Measurements from ENCODE around the gene CCL21.

CCL21 gene

DNA sequence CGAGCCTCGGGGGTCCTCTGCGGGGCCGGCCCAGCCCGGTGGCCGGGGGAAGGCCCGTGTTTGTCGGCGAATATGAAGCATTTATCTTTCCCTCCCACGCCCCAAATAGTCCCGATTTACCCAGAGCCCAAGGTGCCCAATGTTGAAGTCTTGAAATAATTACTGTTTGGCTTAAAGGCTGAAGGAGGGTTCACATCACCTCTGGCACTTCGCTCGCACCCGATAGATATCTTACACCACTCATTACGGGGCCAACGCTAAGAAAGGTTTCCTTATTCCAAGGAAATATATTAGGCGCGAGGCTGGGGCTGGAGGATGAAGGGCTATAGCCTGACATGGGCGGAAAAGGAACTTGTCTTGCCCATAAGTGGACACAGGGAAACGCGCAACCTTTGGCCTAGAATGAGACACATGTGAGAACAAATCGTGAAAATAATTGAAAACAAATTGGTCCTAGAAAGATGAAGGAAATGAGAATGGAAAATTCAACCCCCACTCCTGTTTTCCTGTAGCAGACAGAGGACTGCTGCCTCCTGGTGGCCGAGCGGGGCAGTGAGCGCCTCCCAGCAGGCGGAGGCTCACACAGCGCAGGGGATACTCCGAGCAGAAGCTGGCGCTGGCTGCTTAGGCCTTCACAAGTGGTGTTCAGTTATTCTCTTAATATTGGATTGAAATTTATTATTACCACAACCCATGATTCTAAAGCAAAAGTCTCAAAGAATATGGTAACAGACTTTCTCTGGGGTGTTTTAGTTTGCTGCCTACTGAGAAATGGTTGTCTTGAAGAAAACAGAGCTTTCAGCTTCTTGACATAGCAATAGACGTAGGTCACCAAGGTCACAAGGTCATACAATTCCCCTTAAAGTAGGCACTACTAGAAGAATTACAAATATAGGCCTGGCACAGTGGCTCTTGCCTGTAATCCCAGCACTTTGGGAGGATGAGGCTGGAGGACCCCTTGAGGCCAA is 7.9 kb downstream of the CCL21 start:
- peak; percentile 74 for DNase-seq

DNA sequence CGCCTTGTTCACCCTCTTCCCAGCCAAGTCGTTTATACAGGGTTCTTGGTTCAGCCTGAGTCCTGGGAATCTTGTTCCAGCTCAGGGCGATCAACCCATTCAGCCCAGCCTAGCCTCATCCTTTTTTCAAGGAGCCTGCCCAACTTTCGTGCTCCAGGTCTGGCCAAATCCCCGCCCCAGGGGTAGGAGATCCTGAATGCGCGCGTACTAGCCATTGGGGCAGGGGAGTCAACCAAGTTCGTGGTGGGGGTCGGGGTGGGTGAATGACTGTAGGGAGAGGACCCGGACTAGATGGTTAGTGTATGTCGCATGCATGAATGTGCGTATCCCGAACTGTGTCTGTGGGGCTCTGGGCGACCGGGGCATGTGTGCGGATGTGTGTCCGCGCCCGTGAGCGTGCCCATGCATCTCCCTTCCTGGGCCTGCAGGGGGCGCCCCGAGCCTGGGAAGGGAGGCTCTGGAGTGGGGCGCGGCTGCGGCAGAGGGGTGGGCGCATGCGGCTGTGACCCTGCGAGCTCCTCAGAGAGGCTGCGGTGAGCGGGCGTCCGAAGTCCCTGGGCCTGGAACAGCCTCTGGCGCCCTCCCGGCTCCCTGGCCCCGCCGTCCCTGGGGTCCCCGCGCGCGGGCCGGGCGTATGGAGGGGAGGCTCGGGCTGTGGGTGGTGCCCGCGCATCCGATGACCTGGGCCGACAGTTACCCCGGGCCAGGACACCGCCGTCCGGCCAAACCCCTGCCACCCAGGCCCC is 8.7 kb downstream of the CCL21 start:
- peak; percentile 70 for DNase-seq

DNA sequence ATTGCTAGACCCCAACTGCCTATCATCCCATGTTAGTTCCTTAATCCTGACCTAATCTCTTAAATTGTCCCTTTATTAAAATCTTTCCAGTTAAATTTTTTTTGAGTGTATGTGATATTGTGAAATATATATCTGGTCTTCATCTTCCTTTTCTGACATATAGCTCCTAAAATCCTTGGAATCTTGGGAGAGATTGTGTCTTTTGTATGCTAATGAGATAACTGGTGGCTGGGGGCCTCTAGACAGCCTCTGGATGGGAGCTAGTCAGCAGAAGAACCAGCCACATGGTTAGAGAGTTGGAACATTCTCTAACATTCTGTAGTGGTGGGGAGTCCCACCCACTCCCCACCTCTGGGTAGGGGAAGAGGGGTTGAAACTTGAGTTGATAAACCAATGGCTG is 15.1 kb downstream of the CCL21 start:
- no peak for DNase-seq

DNA sequence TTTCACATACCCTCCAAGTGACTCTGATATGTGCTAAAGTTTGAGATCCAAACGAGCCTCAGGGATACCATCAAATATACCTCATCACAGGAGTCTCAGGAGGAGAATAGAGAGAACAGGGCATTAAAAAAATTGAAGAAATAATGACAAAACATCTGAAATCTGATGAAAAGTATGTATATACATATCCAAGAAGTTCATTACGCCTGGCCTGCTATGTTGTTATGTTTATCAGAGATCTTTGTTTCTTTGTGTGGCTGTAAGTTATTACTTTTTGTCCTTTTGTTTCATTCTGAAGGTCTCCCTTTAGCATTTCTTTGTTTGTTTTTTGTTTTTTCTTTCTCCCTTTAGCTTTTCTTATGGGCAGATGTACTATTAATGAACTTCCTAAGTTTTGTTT is 16.4 kb downstream of the CCL21 start:
- no peak for DNase-seq

DNA sequence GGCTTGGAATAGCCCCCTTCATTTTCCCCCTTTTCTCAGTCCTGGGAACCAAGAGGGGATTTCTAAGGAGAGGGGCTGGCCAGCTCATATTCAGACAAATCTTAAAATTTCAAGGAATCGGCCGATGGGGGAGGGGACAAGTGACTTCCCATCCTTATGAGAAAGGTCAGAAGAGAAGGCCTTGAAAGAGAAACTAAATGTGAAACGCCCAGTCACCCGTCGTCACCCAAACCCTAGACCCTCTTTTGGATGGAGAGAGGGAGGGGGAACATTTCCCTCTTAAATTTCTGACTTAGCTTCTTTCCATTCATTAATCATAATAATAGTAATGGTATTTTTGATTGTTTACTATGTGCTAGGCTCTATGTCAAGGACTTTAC is 18.0 kb downstream of the CCL21 start:
- no peak for DNase-seq

DNA sequence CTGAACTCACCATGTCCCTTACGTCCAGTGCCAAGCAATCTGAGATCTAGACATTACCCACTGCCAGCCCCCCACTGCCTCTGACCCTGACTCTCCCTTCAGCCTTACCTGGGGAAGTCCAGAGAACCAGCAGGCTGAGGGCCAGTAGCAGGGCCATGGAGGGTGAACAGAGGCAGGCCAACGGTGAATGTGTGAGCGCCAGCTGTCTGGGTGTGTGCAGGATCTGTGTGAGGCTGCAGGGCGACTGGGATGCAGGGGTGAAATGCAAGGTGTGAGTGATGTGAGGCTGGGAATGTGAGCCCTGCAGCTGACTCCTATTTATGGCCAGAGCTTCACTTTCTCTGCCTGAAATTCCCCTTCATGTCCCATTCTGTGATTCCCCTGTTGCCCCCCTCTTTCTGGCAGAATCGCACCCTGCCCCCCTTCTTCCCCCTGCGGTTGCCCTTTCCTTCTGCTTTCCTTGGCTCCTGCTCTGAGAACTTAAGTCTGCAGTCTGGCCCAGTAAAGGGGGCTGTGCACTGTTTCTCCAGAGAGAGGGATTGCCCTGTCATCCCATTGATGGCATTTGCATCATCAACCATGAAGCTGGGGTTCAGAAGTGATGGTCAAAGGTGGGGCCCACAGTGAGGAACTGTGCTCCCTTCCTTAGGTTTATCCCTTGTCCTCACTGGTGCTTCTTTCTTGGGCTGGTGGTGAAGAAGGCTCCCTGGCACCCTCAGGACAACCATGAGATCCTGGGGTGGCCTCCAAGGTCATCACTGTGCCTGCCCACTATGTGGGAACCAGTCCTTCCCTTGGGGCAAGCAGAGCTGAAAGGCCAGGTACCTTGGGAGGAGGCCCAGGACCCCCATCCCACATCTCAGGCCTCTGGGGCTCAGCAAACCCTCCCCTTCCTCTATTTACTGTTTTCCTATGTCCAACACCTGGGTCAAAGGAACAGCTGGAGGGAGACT is 18.7 kb downstream of the CCL21 start, which contains the start of gene CCL19:
Gene CCL19, minus strand, starts transcription at position 294 of the 953 bp plus-strand sequence. Its CDS starts 137 bp downstream, at position 157.
- DNase-seq: no peak

DNA sequence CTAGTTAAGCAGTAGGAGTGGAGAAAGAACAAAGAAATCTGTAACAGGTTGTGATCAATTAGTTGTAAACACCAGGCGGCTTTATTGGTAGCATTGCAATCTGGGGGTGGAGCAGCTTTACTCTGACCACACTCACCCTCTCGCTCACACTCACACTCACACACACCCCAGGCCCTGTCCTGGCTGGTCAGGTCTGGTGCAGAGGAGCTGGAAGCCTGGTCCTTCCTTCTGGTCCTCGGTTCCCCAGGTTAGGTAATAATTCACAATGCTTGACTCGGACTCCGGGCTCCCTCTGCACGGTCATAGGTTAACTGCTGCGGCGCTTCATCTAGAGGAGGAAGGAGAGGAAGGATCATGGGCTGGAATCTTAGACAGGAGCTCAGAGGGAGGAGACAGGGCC is 20.4 kb downstream of the CCL21 start:
- DNase-seq: no peak

DNA sequence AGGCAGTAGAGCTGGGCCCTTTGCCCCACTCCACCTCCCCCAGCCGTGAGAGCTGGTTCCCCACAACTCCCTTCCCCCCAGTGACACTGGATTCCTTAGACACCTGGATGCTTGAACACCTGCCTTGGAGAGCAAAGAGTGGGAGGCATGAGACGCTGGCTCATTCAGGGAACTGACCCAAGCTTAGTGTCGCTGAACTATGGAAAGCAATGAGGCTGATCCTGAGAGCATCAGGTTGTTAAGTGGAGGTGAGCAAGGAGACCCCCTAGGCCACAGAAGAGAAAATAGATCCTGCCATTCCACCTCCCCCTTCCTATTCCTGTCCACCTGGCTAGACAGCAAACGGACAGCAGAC is 20.8 kb downstream of the CCL21 start:
- DNase-seq: no peak

DNA sequence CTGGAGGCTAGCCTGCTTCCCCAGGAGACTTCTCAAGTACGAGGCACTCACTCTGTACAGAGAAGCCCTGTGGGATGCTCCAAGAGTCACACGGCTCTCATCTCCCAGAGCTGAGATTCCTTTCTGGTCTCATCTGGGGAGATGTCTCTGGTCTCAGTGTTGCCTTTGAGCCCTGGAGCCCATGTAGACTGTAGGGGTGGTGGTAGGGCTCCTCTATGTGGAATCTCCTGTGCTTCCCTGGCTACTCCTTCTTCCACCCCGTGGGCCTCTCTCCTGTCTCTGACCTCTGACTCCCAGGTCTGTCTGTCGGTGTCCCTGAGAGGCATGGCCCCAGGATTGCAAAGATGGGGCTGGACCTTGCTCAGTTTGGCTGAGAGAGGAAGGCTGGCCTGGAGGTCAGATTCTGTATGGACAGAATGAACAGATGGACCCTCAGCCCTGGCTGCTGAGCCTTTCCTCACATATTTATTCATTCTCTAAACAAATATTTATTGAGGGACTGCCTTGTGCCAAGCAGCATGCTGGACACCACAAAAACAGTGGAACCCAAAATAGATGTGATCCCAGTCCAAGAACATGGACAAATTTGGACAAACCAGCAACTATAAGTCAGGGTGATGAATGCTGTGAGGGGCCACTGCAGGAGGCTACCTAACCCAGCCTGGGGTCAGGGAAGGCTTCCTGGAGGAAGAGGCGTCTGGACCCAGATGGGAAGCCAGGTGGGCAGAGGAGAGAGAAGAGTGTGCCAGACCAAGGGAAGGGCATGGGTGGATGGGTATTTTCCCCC is 21.4 kb downstream of the CCL21 start:
- no peak for DNase-seq

DNA sequence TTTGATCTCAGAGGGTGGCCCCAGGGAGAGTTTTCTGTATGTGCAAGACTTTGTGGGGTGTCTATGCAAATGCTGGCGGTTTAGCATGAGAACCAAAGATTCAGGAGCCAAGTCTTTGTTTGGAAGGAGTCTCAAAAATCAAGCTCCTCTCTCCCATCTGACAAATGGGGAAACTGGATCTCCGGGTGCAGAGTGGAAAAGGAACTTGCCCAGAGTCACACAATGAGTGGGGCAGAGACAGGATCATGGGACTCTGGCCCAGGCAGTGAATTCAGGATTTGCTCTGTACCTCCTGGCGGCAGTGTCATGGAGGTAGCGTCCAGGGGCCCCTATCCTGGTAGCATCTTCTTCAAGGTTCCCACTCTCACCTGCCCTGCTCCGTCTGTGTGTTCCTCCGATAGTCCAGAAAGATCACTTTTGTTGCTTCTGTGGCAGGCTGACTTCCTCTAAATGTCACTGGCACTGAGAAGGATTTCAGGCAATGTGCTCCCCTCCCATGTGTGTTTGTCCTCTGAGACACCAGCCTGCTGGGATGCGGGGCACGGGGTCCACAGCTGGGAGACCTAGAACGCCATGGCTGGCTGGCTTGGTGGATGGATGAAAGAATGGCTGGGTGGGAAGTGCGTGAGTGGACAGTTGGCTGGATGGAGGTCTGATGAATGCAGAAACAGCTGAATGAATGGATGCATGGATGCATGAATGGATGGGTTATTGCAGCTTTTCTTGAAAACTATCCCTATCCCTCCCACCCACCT is 22.5 kb downstream of the CCL21 start:
- DNase-seq: no peak

DNA sequence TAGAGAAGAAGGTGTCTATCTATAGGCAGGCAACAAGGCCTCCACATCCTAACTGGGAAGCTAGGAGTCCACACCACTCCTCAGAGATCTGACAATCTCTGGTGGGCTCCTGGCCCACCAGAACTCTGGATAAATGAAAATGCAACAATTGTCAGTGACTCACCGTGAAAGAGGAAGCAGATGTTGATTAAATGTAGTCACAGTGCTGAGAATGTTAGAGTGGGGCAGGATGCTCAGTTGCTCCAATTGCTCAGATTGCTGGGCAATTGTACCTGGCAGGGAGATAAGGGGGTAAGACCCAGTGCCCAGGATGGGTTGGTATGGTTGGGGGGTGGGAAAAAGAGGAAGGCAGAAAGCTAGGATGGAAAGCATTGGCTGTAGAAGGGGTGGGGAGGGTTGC is 23.2 kb downstream of the CCL21 start:
- no peak for DNase-seq

DNA sequence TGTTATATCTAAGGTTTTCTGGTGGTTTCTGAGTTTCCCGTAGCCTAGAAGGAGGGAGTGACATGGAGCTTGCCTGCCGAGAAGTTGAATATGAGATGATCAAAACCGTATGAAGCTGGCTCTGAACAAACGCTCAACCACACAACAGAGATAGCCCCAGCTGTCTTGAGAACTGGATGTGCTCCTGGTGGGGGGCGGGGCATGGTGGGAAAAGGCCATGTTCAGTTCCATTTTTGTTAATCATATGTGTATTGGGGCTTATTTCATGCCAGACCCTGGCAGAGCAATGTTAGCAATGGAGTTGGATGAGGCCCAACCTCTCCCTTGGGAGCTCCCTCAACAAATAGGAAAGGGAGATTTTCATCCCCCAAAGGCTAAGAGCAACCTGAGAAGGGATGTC is 23.7 kb downstream of the CCL21 start:
- no peak for DNase-seq

DNA sequence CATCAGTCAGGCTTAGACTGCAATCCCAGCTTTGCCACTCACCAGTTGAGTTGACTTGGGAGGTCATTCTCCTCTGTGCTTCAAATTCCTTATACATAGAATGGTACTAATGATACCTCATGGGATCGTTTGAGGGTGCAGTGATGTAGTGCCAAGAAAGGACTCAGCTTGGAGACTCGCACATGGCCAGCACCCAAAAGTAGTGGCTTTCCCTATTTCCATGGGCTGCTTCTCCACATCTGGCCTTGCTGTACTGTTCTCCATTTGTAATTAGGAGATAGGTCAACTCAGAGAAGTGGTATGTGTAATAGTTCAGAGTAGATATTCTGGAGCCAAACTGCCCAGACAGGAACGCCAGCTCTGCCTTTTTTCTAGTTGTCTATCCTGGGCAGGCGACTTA is 24.3 kb downstream of the CCL21 start:
- no peak for DNase-seq

DNA sequence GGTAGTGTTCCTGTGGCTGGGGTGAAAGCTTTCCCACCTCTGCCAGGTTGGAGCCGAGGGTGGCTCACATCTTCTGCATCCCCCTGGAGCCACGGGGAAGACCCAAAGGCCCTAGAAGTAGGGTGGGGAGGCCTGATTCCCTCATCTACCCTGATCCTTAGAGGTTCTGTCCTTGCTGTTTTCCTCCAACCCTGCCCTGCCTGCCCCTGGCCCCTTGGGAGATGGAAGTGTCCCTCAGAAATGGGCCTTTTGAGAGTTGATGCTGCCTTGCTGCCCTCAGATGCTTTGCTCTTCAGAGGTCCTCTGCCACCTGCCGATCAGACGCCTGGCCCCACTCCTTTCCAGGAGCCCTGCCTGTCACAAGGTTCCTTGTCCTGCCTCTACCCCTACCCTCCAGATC is 25.1 kb downstream of the CCL21 start:
- DNase-seq: no peak

DNA sequence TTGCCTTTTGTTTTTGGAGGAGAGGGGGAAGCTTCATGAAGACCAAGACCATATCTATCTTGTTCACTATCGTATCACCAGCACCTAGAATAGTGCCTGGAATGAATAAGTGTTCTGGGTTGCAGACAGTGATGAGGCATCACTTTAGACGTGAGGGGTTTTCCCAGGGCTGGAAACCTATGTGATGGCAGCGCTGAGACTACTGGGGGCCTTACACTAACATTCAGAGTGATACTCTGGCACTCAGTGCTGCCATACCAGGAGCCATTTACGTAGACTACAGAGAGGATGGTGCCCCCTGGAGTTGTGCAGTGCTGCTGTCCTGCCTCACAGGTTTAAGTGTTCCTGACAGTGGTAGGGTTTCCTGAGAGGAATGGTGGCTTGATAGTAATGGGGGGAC is 25.8 kb downstream of the CCL21 start:
- DNase-seq: no peak

DNA sequence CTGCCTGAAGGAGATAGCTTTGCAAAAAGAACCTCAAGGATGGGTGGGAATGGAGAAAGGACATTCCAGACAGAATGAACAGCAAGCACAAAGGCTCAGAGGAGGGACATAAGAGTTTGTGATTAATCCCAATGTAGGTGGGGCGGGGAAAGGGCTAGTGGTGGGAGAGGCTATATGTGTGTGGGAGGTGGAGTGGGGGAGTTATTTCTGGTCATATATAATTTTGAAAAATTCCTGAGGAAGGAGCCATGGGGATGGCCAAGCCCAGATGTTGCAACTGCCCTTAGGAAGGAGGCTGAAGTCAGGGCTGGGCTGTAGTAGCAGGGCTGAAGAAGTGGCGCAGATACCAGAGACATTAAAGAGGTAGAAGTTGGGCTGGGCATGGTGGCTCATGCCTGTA is 34.1 kb downstream of the CCL21 start:
- no peak for DNase-seq

DNA sequence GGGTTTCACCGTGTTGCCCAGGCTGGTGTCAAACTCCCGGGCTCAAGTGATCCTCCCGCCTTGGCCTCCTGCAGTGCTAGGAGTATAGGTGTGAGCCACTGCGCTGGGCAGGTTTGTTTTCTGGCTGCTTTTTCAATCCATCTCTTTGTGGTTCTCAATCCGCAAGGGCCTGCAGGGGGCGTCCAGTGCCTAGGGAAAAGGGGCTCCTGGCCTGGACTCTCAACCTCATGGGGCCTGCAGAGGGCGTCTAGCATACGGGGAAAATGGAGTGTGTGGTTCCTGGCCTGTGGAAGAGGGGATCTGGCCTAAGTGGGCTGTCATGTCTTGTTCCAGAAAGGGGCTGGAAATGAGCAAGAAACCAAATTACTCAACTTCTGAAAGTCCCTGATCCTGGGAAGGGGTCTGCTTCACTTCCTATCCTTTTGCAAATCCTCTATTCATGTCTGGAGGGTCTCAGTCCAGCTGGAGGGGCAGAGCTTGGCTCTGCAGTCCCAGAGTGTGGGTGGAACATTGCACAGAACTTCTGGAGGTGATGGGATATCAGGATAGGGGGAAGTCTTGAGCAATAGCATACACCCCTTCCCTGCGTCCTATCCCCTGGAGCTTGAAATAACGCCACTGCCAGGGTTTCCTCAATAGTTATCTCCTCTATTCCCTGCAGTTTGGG is 34.8 kb downstream of the CCL21 start:
- DNase-seq: peak; percentile 49

DNA sequence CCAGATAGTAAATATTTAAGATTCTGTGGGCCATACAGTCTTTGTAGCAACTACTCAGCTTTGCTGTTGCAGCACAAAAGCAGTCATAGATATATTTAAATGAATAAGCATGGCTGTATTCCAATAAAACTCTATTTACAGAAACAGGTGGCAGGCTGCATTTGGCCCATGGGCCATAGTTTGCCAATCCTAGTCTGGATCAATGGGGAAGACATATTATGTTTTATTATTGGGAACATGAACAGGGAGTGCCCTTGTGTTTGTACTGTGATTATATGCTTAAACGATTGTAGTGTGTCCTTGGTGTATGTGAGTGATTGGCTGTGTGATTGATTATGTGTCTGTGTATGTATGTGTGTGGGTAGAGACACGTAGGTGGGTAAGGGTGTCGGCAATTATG is 35.5 kb downstream of the CCL21 start:
- DNase-seq: no peak

DNA sequence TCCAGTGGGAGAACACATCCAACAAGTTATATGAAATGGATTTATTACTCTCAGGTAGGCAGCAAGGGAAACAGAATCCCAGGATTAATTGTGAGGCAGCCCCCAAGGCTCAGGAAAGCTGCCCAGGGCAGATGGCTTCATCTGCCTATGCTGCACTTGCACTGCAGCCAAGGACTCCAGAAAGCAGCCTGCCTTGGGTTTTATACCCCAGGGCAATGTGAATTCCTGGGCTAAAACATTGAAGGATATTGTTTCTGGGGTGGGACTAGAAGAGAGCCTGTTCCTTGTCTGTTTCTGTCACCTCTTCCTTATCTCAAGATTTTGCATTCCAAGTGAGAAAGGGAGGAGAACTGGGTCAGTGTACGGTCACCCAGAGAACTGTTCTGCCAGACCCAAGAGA is 38.6 kb downstream of the CCL21 start:
- no peak for DNase-seq

DNA sequence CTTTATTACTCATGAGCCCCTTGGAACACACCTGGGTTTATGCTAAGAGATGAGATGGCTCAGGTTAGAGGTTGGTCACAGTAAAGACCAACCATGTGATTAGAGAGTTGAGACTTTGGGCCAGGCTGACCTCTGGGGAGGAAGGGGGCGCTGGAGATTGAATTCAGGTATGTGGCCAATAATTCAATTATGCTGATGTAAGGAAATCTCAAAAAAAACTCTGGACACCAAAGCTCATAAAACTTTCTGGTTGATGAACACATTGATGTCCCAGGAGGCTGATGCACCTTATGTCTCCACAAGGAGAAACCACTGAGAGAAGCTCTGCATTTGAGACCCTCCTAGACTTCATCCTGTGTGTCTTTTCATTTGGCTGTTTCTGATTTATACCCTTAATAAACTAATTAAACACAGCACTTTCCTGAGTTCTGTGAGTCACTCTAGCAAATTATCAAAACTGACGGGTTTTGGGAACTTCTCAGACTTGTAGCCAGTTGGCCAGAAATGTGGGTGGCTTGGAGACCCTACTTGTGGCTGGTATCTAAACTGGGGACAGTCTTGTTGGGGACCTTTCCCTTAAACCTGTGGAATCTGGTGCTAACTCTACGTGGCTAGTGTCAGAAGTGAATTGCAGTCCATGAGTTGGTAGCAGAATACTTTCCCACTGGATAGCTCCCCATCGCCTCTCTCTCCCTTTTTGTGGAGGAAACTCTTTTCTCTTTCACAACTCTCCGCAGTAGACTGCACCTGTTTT is 40.0 kb downstream of the CCL21 start:
- no peak for DNase-seq
